ENCODE data around the gene ZNF821.
"Not testable (repeated sequence)": the region's sequence is repeated elsewhere in the genome, so short reads cannot be mapped to it uniquely, and the experiment has no call there.

Gene ZNF821, protein sequence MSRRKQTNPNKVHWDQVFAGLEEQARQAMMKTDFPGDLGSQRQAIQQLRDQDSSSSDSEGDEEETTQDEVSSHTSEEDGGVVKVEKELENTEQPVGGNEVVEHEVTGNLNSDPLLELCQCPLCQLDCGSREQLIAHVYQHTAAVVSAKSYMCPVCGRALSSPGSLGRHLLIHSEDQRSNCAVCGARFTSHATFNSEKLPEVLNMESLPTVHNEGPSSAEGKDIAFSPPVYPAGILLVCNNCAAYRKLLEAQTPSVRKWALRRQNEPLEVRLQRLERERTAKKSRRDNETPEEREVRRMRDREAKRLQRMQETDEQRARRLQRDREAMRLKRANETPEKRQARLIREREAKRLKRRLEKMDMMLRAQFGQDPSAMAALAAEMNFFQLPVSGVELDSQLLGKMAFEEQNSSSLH

DNA sequence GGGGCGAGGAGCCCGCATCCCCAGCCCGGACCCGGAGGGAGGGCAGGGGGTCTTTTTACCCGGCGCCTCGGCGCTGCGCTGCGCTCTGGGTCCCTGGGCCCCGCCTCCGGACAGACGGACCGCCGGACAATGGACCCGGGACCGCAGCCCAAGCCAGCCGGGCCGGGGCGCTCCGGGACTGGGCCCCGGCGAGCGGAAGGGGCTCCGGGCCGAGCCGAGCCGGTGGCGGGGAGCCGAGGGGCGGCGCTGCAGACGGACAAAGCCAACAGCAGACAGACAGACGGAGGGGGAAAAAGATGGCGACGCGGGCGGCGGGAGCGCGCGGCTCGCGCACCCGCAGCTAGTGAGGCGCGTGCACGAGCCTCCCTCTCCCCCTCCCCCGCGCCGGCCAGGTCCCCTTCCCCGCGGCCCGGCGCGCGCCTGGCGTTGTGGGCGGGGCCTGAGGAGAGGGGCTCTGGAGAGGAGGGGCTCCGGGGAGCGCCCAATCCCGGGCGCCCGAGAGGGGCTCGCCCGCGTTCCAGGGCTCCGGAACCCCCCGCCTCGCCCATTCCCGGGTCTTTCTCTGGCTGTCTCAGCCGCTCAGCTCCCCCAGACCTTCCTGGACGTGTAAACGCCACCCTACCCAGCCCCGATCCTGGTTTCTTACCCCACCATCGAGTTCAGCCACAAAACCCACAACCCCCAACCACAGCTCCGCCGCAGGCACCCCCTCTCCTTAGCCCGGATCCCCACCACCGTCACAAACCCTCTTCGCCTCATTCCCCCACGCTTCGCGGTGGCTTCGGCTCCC lies at the start of gene ZNF821:
TSS of gene ZNF821 (minus strand) at position 334 of the 790 bp plus-strand sequence. CDS start 4,236 bp downstream, outside the sequence.
- DNase-seq = peak; percentile 76

GRCh38 chr16:71933017-71933416 lies 49.0 kb upstream of the ZNF821 start:
- no peak for DNase-seq

GRCh38 chr16:71931599-71931998 lies 47.6 kb upstream of the ZNF821 start:
- DNase-seq = no peak

DNA sequence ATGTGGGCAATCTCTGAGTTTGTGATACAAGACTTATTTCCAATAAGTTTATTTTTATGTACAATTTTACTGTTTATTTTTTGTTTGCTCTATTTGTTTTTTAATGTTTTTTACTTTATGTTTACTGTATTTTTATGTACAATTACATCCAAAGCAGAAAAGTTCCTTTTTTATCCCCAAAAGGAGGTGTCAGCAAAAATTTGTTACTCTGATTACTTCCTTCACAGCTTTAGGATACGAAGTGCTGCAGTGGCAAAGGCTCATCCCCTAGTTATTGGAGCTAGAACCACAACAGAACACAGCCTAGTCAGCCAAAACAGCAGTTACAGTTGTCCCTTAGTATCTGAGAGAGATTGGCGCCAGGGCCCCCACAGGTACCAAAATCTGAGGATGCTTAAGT lies 47.0 kb upstream of the ZNF821 start:
- no peak for DNase-seq

DNA sequence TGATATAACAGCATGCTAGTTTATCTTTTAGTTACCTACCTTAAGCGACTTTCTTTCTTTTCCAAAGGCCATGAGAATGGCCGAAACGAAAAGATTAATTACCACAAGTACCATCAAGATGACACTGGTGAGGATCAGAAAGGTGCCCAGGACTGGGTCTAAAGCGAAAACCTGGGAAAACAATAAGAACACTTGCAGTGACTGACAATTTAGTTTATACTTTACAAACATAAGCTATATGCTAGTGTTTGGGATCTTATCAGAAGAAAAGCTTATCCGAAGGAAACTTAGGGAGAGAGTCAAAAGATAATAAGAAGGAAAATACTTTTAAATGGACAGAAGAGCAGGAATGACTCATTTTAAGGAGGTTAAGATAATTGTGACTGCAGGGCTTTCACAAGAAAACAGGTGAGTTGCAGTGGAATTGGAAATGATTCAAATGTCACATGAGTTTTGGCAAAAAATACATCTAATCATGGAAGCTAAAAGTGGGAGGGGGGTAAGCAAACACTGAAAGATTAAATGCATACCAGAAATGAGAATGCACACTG lies 46.1 kb upstream of the ZNF821 start:
- no peak for DNase-seq

DNA sequence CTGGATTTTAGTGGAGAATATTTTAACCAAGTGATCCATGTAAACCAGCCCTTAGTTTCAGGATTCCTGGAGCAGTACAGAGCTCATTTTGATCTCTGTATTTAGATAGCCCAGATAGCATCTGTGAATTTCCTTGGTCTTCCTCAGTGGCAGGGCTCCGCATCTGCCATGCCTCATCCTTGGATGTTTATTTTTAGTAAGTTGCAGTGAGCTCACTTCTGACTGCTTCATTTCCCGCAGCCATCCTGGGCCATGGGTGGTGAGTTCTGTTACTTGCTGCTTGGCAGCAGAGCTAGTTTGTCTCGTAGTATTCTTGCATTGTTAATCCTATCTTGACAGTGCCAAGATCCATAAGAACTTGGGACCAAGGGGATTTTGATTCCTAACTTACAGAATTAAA lies 45.1 kb upstream of the ZNF821 start:
- no peak for DNase-seq

- no peak for DNase-seq
Observed at GRCh38 chr16:71927787-71928186, 43.8 kb upstream of the ZNF821 start.

DNA sequence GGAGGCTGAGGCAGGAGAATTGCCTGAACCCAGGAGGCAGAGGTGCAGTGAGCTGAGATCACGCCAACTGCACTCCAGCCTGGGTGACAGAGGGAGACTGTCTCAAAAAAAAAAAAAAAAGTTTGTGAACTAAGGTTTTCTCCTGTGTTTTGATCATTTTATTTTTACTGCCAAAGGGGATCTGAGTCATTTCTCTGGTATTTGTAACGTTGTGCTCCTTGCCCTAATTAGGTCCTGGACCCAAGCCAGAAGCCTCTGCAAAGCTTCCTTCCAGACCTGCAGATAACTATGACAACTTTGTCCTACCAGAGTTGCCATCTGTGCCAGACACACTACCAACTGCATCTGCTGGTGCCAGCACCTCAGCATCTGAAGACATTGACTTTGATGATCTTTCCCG lies 43.4 kb upstream of the ZNF821 start:
- peak; percentile 79 for DNase-seq

GRCh38 chr16:71924710-71925109 lies 40.7 kb upstream of the ZNF821 start:
- DNase-seq = no peak

GRCh38 chr16:71923941-71924690 lies 40.1 kb upstream of the ZNF821 start:
- DNase-seq = no peak

GRCh38 chr16:71920658-71921057 lies 36.7 kb upstream of the ZNF821 start:
- DNase-seq = no peak

- DNase-seq = no peak
Observed at GRCh38 chr16:71919035-71919434, 35.1 kb upstream of the ZNF821 start.

DNA sequence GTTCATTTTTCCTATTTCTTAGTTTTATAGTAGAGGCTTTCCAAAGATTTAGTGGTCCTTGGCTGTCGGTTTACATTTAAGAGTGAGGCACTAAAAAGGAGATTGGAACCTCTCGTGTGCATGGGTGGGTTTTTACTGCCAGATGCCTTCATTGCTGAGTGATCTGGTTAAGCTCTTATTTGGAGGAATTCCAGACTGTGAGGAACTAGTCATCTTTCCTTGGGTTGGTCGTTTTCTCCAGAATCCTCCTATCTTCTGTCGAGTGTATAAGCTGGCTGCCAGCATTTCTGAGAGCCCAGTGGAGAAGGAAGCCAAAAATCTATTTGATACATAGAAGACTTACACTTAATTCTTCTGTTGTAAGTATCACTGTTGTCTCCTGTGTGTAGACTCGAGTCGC lies 33.9 kb upstream of the ZNF821 start:
- DNase-seq = no peak

DNA sequence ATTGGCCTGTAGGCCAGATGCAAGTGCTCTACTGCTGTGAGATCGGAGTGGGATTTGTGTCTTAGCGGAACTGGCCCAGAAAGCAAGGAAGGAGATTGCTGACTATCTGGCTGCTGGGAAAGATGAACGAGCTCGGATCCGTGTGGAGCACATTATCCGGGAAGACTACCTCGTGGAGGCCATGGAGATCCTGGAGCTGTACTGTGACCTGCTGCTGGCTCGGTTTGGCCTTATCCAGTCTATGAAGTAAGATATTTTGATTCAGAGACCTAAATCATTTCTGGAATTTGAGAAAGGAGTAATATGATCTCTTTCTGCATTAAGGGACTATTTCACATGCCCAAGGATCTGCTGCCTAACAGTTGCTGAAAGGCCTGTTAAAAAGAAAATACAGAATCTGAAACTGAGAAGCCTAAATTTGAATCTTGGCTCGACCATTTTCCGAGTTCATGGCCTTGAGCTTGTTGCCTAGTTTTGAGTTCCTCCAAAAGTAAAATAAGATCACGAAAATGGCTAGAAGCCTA lies 32.5 kb upstream of the ZNF821 start:
- no peak for DNase-seq

- no peak for DNase-seq
Observed at GRCh38 chr16:71915350-71915749, 31.4 kb upstream of the ZNF821 start.

- DNase-seq = no peak
Observed at GRCh38 chr16:71914802-71915201, 30.8 kb upstream of the ZNF821 start.

DNA sequence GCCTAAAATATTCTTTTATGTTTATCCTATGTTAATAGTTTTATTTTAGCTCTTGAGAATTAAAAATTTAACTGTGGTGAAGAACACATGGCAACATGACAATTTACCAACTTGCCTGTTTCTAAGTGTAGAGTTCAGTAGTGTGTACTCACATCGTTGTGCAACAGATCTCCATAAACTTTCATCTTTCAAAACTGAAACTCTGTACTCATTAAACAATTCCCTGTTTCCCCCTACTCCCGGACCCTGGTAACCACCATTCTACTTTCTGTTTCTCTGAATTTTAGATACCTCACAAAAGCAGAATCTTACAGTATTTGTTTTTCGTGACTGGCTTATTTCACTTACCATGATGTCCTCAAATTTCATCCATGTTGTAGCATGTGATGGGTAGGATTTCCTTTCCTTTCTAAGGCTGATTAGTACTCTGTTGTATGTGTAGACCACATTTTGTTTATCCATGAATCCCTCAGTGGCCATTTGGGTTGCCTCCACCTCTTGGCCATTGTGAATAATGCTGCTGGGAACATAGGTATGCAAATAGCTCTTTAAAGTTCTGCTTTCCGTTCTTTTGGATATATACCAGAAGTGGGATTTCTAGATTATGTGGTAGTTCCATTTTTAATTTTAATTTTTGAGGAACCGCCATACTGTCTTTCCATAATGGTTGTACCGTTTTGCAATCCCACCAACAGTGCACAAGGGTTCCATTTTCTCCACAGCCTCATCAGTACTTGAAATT lies 28.7 kb upstream of the ZNF821 start:
- no peak for DNase-seq

GRCh38 chr16:71911121-71911520 lies 27.1 kb upstream of the ZNF821 start:
- DNase-seq = no peak

DNA sequence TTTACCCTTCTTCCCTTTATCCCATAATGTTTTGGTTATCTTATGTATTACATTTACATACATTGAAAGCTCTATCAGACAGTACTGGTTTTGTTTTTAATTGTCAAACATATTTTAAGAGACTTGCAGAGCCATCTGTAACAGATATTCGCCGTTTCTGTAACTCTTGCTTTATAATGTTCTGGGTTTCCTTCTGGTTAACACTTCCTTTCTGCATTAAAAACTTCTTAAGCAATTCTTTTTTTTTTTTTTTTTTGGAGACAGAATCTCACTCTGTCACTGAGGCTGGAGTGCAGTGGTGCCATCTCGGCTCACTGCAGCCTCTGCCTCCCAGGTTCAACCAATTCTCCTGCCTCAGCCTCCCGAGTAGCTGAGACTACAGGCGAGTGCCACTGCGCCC lies 21.8 kb upstream of the ZNF821 start:
- DNase-seq = not testable (repeated sequence)

GRCh38 chr16:71904239-71904638 lies 20.3 kb upstream of the ZNF821 start:
- DNase-seq = no peak

GRCh38 chr16:71903608-71904007 lies 19.6 kb upstream of the ZNF821 start:
- no peak for DNase-seq
